ENCODE measurements around the gene METTL16. TPM values are rescaled to one million over a fixed set of nuclear protein-coding genes. Genes with fewer than 3 reads are reported as not detected.
A peak's percentile ranks its signal among the peaks of the same experiment; 100 is the strongest.

The METTL16 gene
- total RNA-seq, 2 experiments from 2014 or later, result 55.7 to 58.0 TPM

DNA sequence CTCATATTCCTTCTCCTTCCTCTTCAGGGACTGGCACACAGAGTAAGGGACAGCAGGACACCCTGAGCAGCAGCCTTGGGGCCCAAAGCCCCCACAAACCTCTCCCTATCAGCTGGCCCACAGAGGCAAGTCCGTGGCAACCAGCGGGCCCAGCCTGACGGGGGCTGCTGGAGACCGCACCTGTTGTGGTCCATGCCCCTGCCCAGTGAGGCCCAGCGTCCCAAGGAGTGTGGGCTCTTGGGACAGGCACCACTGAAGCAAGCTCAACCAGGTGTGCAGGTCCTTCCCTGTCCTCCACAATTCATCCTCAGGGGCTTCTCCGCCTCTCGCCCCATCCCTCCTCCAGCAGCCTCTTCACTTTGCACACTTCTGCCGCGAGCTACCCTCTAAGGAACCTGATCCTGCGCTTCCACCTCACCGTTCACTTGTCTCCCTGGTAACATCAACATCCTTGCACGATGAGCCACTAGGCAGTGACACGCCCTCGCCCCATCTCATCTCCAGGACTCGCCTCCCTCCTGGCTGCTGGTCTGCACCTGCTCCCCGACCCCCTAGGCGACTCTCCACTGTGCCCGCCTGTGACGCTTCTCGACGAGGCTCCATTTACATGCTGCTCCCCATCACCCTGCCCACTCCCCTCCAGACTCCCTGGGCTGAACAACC lies 123.5 kb downstream of the METTL16 start:
- H3K4me1 Mint-ChIP-seq (ENCODE audit: low read depth), result peaks cover 40% of the 10 kb centered on the region

DNA sequence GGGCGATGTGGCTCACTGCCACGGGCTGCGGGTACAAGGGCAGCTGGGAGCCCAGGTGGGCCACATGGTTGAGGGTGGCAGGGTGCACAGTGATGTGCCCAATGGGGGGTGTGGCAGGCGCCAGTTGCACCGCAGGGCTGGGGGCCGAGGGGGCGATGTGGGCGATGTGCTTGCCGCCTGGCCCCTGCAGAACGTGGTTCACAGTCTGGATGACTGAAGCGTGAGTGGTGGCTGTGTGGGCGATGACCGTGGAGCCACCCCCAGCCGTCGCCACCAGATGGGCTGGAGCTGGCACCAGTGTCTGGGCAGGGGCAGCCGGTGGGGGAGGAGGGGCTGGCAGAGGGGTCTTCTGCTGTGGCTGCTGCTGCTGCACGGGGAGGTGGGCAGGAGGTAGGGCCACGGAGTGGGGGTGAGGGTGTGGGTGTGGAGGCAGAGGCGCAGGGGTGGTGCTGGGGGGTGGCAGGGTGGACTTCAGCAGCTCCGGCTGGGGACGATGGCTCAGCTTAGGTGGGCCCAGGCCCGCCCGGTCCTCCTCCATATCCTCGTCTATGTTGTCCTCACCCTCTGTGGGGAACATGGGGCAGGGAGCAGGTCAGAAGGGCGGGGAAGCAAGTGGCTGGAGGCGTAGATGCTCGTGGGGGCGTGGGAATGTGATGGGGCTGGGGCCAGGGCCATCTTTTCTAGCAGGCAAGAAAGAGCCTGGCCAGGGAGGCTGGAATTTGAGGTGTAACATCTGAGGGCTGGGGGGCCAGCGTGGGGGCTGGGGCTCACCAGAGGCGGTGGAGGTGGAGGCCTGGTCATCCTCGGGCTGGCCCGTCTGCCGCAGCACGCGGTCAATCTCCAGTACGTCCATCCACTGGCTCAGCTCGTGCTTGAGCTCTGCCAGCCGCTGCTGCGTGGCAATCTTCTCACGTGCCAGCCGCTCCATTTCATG lies 124.3 kb downstream of the METTL16 start:
- intact Hi-C loops (cut with DNase I, micrococcal nuclease), result loop anchor here (2.0 to 10.0 kb wide), 3 partner anchors 15 to 297 kb away; no protein-coding TSS in a partner anchor
- Mint-ChIP-seq H3K4me1 (ENCODE audit: low read depth) (peaks cover 44% of the 10 kb centered on the region), H3K27me3 (no peaks in the 10 kb centered on the region), H3K27ac (no peak overlapping the region), H3K9me3 (no peaks in the 10 kb centered on the region), H3K36me3 (ENCODE audit: low read depth) (peaks cover 47% of the 10 kb centered on the region), H3K4me3 (no peak overlapping the region)
- ATAC-seq (ENCODE audit: poor library complexity) (no peak), DNase-seq (no peak)
- CTCF ChIA-PET, result no interaction called here
- H3K4me3 ChIP-seq (ENCODE audit: low read length), result no peak overlapping the region
- no peak overlapping the region for H3K27ac ChIP-seq (ENCODE audit: low read depth in 1 of 2, low read length in 2 of 2)
- TF ChIP-seq, protein P1, sequence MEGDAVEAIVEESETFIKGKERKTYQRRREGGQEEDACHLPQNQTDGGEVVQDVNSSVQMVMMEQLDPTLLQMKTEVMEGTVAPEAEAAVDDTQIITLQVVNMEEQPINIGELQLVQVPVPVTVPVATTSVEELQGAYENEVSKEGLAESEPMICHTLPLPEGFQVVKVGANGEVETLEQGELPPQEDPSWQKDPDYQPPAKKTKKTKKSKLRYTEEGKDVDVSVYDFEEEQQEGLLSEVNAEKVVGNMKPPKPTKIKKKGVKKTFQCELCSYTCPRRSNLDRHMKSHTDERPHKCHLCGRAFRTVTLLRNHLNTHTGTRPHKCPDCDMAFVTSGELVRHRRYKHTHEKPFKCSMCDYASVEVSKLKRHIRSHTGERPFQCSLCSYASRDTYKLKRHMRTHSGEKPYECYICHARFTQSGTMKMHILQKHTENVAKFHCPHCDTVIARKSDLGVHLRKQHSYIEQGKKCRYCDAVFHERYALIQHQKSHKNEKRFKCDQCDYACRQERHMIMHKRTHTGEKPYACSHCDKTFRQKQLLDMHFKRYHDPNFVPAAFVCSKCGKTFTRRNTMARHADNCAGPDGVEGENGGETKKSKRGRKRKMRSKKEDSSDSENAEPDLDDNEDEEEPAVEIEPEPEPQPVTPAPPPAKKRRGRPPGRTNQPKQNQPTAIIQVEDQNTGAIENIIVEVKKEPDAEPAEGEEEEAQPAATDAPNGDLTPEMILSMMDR (IDR thresholded peaks at IDR 0.05), result no peak
- H3K4me1 ChIP-seq (ENCODE audit: insufficient read depth, low read length), result peaks cover 42% of the 10 kb centered on the region
- H3K36me3 ChIP-seq (ENCODE audit: insufficient read depth, low read length), result peaks cover 38% of the 10 kb centered on the region
- no peaks in the 10 kb centered on the region for H3K9me3 ChIP-seq (ENCODE audit: control insufficient read depth in 1 of 2, insufficient read depth in 1 of 2, low read length in 2 of 2)
- POLR2A ChIA-PET, result no interaction called here
- no peaks in the 10 kb centered on the region for H3K27me3 ChIP-seq (ENCODE audit: control insufficient read depth in 1 of 2, insufficient read depth in 2 of 2, low read length in 2 of 2)

More for the DNA sequence above, 123.5 kb downstream of the METTL16 start:
- peak overlapping the region; percentile 27 for H3K4me3 Mint-ChIP-seq
- Histone ChIP-seq H3K27me3 (ENCODE audit: control insufficient read depth in 1 of 2, insufficient read depth in 2 of 2, low read length in 2 of 2) (no peaks in the 10 kb centered on the region), H3K9me3 (ENCODE audit: control insufficient read depth in 1 of 2, insufficient read depth in 1 of 2, low read length in 2 of 2) (no peaks in the 10 kb centered on the region), H3K27ac (ENCODE audit: low read depth in 1 of 2, low read length in 2 of 2) (no peak overlapping the region), H3K4me1 (ENCODE audit: insufficient read depth, low read length) (peaks cover 34% of the 10 kb centered on the region), H3K36me3 (ENCODE audit: insufficient read depth, low read length) (peaks cover 35% of the 10 kb centered on the region), H3K4me3 (ENCODE audit: low read length) (no peak overlapping the region)
- intact Hi-C loops (cut with DNase I, micrococcal nuclease), result loop anchor here (2.0 to 10.0 kb wide), 3 partner anchors 15 to 297 kb away; no protein-coding TSS in a partner anchor
- POLR2A ChIA-PET, result no interaction called here
- H3K36me3 Mint-ChIP-seq (ENCODE audit: low read depth), result peaks cover 50% of the 10 kb centered on the region
- H3K27ac Mint-ChIP-seq, result peak overlapping the region; percentile 95
- TF ChIP-seq, protein P1 (IDR thresholded peaks at IDR 0.05), result no peak
- ATAC-seq (ENCODE audit: poor library complexity), result no peak
- no peak for DNase-seq
- CTCF ChIA-PET, result no interaction called here
- H3K27me3 Mint-ChIP-seq, result no peaks in the 10 kb centered on the region
- H3K9me3 Mint-ChIP-seq, result no peaks in the 10 kb centered on the region

DNA sequence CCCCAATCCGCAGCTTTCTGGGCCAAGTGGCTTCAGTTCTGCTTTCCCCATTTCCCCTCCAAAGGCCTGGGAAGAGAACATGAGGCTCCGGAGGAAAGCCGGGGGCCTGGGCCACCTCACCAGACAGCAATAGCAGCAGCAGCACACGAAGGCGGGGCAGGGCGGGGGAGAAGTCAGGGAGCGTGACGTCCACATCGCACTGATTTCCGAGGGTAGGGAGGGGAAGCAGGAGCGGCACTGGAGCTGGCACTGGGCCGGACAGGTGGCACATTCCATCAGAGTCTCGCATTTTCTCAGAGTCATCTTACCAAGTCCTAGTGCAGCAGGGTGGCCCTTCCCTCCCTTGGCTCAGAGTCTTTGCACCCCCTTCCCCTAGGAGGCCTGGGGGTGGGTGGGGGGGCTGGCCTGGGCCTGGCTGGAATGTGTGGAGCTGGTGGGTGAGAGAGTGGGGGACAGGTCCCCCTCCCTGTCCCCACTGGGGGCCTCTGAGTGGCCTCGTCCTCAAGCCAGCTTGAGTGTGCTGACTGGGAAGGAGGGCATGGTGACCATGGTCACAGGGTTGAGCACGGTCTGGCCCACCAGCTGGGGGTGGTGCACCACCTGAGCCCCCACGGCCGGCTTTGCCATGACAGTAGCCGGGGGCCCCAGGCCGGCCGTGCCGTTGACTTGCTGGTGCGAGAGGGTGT lies 125.1 kb downstream of the METTL16 start:
- Histone ChIP-seq H3K9me3 (ENCODE audit: control insufficient read depth in 1 of 2, insufficient read depth in 1 of 2, low read length in 2 of 2) (no peaks in the 10 kb centered on the region), H3K27ac (ENCODE audit: low read depth in 1 of 2, low read length in 2 of 2) (no peak overlapping the region), H3K4me3 (ENCODE audit: low read length) (no peak overlapping the region), H3K4me1 (ENCODE audit: insufficient read depth, low read length) (peaks cover 34% of the 10 kb centered on the region), H3K27me3 (ENCODE audit: control insufficient read depth in 1 of 2, insufficient read depth in 2 of 2, low read length in 2 of 2) (no peaks in the 10 kb centered on the region), H3K36me3 (ENCODE audit: insufficient read depth, low read length) (peaks cover 38% of the 10 kb centered on the region)
- peaks cover 38% of the 10 kb centered on the region for H3K36me3 Mint-ChIP-seq (ENCODE audit: low read depth)
- no peak overlapping the region for H3K27ac Mint-ChIP-seq
- DNase-seq (no peak), ATAC-seq (ENCODE audit: poor library complexity) (no peak)
- H3K4me3 Mint-ChIP-seq, result no peak overlapping the region
- TF ChIP-seq, protein P1 (IDR thresholded peaks at IDR 0.05), result no peak
- H3K4me1 Mint-ChIP-seq (ENCODE audit: low read depth), result peaks cover 36% of the 10 kb centered on the region
- ChIA-PET POLR2A (interaction anchor here (1.0 kb wide), 1 partner anchor 14 kb away, joined by 3 read pairs; the partner anchor contains the start of gene MNT), CTCF (interaction anchor here (1.4 kb wide), 1 partner anchor 30 kb away, joined by 4 read pairs; no protein-coding TSS in a partner anchor)
- H3K27me3 Mint-ChIP-seq, result no peaks in the 10 kb centered on the region
- intact Hi-C loops (cut with DNase I, micrococcal nuclease), result loop anchor here (10.0 kb wide), 2 partner anchors 288 to 298 kb away; no protein-coding TSS in a partner anchor
- no peaks in the 10 kb centered on the region for H3K9me3 Mint-ChIP-seq
